Muscle layer of duodenum (tissue), 2 donors: ENCODE measurements around the gene EEA1.
"Not testable (repeated sequence)": the region's sequence is repeated elsewhere in the genome, so short reads cannot be mapped to it uniquely, and the experiment has no call there.

Experiments used
- H3K27ac ChIP-seq: one replicate; pipeline ENCODE4 v1.7.0; 2013; ENCODE audit warnings: mild to moderate bottlenecking, low read length
- H3K27me3 ChIP-seq: one replicate; pipeline ENCODE4 v1.7.0; 2013; ENCODE audit warnings: low read depth, mild to moderate bottlenecking, control low read depth, low read length
- H3K36me3 ChIP-seq, 2 donors: one replicate each; pipeline ENCODE4 v1.7.0; 2013; ENCODE audit warnings: low read length in 2 of 2, control low read depth in 1 of 2, mild to moderate bottlenecking in 1 of 2; ENCODE audit not compliant: insufficient read depth in 2 of 2, control insufficient read depth in 1 of 2
- H3K4me1 ChIP-seq, 2 donors: one replicate each; pipeline ENCODE4 v1.7.0; 2013; ENCODE audit warnings: low read length in 2 of 2, mild to moderate bottlenecking in 2 of 2, control low read depth in 1 of 2, moderate library complexity in 1 of 2; ENCODE audit not compliant: insufficient read depth in 2 of 2, control insufficient read depth in 1 of 2
- H3K4me3 ChIP-seq, 2 donors: one replicate each; pipeline ENCODE4 v1.7.0; 2013; ENCODE audit warnings: low read length in 2 of 2, low read depth in 1 of 2, mild to moderate bottlenecking in 1 of 2
- H3K9me3 ChIP-seq, 2 donors: one replicate each; pipeline ENCODE4 v1.7.0; 2013; ENCODE audit warnings: low read length in 2 of 2, control low read depth in 1 of 2, mild to moderate bottlenecking in 1 of 2; ENCODE audit not compliant: control insufficient read depth in 1 of 2
- donor health status: healthy.

The EEA1 gene

GRCh38 chr12:92928962-92929915 lies at the start of gene EEA1:
Gene EEA1, minus strand, starts transcription at chr12:92929295. Its CDS starts 229 bp downstream, at chr12:92929066.
- H3K9me3 ChIP-seq = no peaks in the 10 kb centered on the region
- peaks cover 0 to 12% of the 10 kb centered on the region in 2 donors for H3K36me3 ChIP-seq
- H3K27ac ChIP-seq = peak within 1 kb of the TSS; percentile 99
- peak within 1 kb of the TSS; percentile 59 to 88 for H3K4me3 ChIP-seq
- H3K4me1 ChIP-seq = peaks cover 0 to 22% of the 10 kb centered on the region in 2 donors
- no peaks in the 10 kb centered on the region for H3K27me3 ChIP-seq

GRCh38 chr12:92978607-92979006 lies 49.5 kb upstream of the EEA1 start:
- H3K36me3 ChIP-seq = no peaks in the 10 kb centered on the region
- no peak overlapping the region for H3K27ac ChIP-seq
- no peaks in the 10 kb centered on the region for H3K4me1 ChIP-seq
- H3K9me3 ChIP-seq = peaks cover 12 to 23% of the 10 kb centered on the region in 2 donors
- no peaks in the 10 kb centered on the region for H3K27me3 ChIP-seq
- no peak overlapping the region for H3K4me3 ChIP-seq

GRCh38 chr12:92977326-92977725 lies 48.2 kb upstream of the EEA1 start:
- no peak overlapping the region for H3K4me3 ChIP-seq
- H3K4me1 ChIP-seq = no peaks in the 10 kb centered on the region
- no peaks in the 10 kb centered on the region for H3K36me3 ChIP-seq
- H3K9me3 ChIP-seq = peaks cover 12 to 21% of the 10 kb centered on the region in 2 donors
- H3K27me3 ChIP-seq = no peaks in the 10 kb centered on the region
- H3K27ac ChIP-seq = no peak overlapping the region

- H3K9me3 ChIP-seq = peaks cover 7 to 9% of the 10 kb centered on the region in 2 donors
- no peak overlapping the region for H3K27ac ChIP-seq
- H3K4me1 ChIP-seq = no peaks in the 10 kb centered on the region
- peaks cover 0 to 8% of the 10 kb centered on the region in 2 donors for H3K36me3 ChIP-seq
- H3K4me3 ChIP-seq = no peak overlapping the region
- H3K27me3 ChIP-seq = no peaks in the 10 kb centered on the region
Measured at GRCh38 chr12:92974759-92975158, 45.7 kb upstream of the EEA1 start.

GRCh38 chr12:92973614-92974013 lies 44.5 kb upstream of the EEA1 start:
- Histone ChIP-seq H3K9me3 (peaks cover 7 to 9% of the 10 kb centered on the region in 2 donors), H3K4me1 (no peaks in the 10 kb centered on the region), H3K36me3 (peaks cover 0 to 8% of the 10 kb centered on the region in 2 donors), H3K4me3 (no peak overlapping the region), H3K27ac (no peak overlapping the region), H3K27me3 (no peaks in the 10 kb centered on the region)

GRCh38 chr12:92971859-92972524 lies 42.9 kb upstream of the EEA1 start:
- Histone ChIP-seq H3K27me3 (no peaks in the 10 kb centered on the region), H3K36me3 (peaks cover 0 to 8% of the 10 kb centered on the region in 2 donors), H3K4me1 (no peaks in the 10 kb centered on the region), H3K9me3 (peaks cover 7 to 9% of the 10 kb centered on the region in 2 donors), H3K4me3 (no peak overlapping the region), H3K27ac (no peak overlapping the region)

GRCh38 chr12:92968176-92968813 lies 39.2 kb upstream of the EEA1 start:
- H3K27ac ChIP-seq = no peak overlapping the region
- H3K4me3 ChIP-seq = no peak overlapping the region
- no peaks in the 10 kb centered on the region for H3K4me1 ChIP-seq
- H3K9me3 ChIP-seq = no peaks in the 10 kb centered on the region
- H3K27me3 ChIP-seq = no peaks in the 10 kb centered on the region
- H3K36me3 ChIP-seq = peaks cover 0 to 8% of the 10 kb centered on the region in 2 donors

- H3K9me3 ChIP-seq, H3K4me1 ChIP-seq, H3K36me3 ChIP-seq, H3K4me3 ChIP-seq, H3K27me3 ChIP-seq, H3K27ac ChIP-seq: not testable (repeated sequence)
Measured at GRCh38 chr12:92964378-92964777, 35.3 kb upstream of the EEA1 start.

- Histone ChIP-seq H3K27ac (no peak overlapping the region), H3K9me3 (no peaks in the 10 kb centered on the region), H3K4me1 (no peaks in the 10 kb centered on the region), H3K4me3 (no peak overlapping the region), H3K36me3 (no peaks in the 10 kb centered on the region), H3K27me3 (no peaks in the 10 kb centered on the region)
Measured at GRCh38 chr12:92961949-92962348, 32.9 kb upstream of the EEA1 start.

- Histone ChIP-seq H3K4me1 (no peaks in the 10 kb centered on the region), H3K27ac (no peak overlapping the region), H3K36me3 (no peaks in the 10 kb centered on the region), H3K9me3 (peaks cover 0 to 6% of the 10 kb centered on the region in 2 donors), H3K4me3 (no peak overlapping the region), H3K27me3 (no peaks in the 10 kb centered on the region)
Measured at GRCh38 chr12:92955997-92956663, 27.0 kb upstream of the EEA1 start.

- H3K27me3 ChIP-seq = no peaks in the 10 kb centered on the region
- peaks cover 0 to 6% of the 10 kb centered on the region in 2 donors for H3K9me3 ChIP-seq
Measured at GRCh38 chr12:92953747-92954146, 24.7 kb upstream of the EEA1 start.

More at GRCh38 chr12:92953747-92954146, 24.7 kb upstream of the EEA1 start:
- Histone ChIP-seq H3K4me1 (no peaks in the 10 kb centered on the region), H3K4me3 (no peak overlapping the region), H3K27ac (no peak overlapping the region), H3K36me3 (no peaks in the 10 kb centered on the region)
